GM18520 (cell line): ENCODE measurements around the gene INKA2.
A peak's percentile ranks its signal among the peaks of the same experiment; 100 is the strongest.

Source experiments
- ATAC-seq: cut with Tn5 transposase; IDR thresholded peaks from one replicate; pipeline ENCODE4 v1.9.1; 2021; ENCODE audit not compliant: unreplicated experiment

The INKA2 gene

DNA sequence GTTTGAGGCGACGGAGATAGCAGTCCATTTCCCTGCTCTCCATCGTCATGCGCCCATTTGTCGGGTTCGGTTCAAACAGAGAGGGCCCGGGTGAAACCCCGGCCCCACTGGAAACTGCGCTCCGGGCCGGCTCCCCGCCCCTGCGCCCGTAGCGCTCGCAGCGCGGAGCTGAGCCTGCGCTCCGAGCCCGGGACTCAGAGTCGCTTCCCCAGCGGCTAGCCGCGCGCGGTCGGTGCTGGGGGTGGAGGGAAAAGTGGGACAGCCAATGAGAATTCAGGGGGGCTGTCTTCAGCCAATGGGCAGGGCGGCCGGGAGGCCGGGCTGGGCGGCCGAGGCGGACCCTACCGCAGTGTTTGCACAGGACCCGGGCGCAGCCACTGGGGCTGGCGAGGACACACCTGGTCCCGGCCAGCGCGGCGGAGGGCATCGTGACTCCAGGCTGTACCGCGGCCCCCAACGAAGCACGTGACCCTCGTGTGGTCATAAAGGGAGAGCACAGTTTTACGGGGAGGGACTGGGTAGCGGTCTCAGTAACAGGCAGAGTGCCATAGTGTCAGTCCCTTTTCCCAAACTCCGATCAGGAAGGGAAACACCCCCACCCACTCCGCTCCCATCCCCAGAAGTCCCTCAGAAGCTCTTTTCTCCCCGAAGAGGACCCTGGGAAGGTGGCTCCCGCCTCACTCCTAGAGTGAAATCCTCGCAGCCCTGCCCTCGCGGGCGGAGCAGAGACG, at the start of gene INKA2:
Gene INKA2 (minus strand): TSS at position 202 of the 731 bp plus-strand sequence. CDS start 153 bp downstream, at position 49.
- peak; percentile 81 for ATAC-seq

DNA sequence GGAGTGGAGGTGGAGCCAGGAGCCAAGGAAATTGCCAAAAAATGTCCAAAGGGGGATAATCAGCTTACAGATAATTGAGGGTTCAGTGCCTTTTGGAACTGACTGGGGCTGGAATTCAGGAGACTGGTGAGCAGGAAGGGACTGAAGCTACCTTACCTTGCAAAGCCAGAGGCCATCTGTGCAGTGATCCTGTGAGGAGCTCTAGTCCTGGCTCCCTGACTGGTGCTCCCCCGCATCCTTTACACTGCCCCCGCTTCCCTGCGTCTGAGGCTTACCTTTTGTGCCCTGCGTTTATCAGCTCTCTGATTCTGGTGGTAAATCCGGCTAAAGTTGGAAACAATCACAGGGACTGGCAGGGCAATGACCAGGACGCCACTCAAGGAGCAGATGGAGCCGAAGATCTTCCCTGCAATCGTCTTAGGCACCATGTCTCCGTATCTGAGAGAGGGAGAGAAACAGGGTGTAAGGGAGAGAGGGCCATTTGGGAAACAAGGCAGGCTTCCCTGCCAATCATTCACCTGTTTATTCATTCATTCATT, 47.5 kb upstream of the INKA2 start:
- ATAC-seq: no peak

DNA sequence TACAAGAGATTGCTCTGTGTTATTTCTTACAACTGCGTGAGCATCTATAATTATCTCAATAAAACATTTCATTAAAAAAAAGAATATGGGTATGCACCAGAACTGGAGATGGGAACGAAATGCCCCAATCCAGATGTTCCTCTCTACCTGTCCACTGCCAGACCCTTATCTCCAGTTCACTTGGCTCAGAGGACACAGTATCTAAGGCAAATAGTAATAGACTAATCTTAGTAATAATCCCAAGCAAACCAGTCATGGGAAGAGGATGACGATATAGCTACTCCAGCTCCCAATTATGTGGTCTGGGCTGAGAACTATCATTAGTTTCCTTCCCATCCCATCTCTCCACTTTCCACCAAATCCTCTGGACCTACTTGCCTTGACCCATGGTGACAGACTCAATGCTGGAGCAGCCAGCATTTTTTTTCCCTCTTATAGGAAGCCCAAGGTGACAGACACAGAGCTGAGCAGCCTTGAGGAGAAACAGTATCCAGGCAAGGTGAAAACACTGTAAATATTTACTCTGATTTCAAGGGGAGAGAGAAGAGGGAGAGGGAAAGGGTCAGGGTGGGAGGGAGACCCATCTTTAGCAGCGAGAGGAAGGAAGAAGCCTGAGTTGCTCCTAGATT, 45.2 kb upstream of the INKA2 start:
- ATAC-seq: no peak

DNA sequence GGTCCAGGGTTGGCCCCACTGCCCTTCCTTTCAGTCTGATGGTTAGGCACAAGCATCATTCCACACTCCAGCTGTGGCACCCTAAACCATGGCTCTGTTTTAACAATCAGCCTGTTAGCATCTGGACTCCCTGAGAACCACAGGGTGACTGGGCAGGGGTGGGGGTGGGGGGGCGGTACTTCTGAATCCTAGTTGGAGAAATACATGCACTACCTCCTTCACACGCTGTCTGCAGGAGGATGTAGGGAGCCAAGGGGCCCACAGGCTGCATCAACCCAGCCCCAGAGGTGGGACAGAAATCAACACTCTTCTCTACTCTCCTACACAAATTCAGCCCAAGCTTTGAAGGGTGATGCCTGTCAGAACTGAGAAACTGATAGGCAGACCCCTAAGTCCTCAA, 40.4 kb upstream of the INKA2 start:
- ATAC-seq: no peak

GRCh38 chr1:111778541-111779051, 39.4 kb upstream of the INKA2 start:
- no peak for ATAC-seq

DNA sequence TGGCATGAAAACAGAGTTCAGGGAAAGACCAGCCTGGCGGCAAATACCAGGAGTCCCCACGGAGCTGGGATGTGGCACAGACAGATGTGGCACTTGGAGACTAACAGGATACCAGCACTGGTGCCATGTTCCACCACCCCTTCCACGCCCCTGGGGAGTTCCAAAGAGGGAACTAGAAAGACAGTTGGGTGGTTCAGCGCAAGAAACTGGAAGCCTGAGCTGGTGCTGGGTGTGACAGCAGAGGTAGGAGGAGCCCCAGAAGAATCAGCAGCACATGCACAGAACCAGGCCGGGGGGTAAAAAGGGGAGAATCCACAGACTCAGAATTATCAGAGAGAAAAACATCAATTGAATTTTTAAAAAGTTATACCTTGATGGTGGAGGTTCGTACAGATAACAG, 38.9 kb upstream of the INKA2 start:
- no peak for ATAC-seq

GRCh38 chr1:111777301-111777700, 38.1 kb upstream of the INKA2 start:
- ATAC-seq: no peak

DNA sequence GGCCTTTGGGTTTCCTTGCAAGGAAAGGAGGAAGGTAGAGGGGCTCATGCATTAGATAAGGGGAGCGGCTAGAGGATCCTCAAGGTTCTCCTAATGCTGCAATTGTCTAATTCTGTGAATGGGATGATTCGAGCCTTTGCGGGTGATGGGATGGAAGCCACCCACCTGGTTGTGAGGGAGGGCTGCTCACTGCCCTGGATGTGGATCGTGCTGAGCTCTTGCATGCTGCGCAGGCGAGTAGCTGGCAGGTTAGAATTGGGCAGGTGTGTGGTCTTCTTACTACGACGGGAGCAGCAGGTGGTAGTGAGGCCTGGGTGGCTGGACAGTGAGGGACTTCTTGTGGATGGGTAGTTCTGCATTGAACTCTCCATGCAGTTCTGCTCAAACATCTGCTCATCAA, 37.7 kb upstream of the INKA2 start:
- ATAC-seq: no peak

DNA sequence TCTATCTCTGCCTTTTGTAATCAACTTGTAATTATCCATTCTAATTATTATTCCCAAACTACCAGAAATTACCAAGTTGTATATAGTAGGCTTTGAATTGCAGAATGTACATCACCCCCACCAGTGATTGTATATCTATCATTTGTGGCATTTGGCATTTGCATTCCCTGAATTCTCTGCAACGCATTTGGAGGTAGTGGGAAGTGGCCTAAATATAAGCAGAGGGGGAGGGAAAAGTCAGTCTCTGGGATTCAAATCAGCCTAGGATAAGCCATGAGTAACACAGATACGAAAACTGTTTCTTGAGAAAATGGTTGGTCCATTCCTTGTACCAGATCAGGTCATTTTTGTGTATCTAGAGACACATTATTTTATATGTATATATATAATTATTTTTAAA, 37.2 kb upstream of the INKA2 start:
- ATAC-seq: no peak

GRCh38 chr1:111775966-111776365, 36.8 kb upstream of the INKA2 start:
- no peak for ATAC-seq

GRCh38 chr1:111770916-111771315, 31.7 kb upstream of the INKA2 start:
- no peak for ATAC-seq

GRCh38 chr1:111769517-111770146, 30.4 kb upstream of the INKA2 start:
- no peak for ATAC-seq

- ATAC-seq: no peak
Observed at GRCh38 chr1:111768625-111769024, 29.4 kb upstream of the INKA2 start.

GRCh38 chr1:111768023-111768422, 28.8 kb upstream of the INKA2 start:
- ATAC-seq: no peak

DNA sequence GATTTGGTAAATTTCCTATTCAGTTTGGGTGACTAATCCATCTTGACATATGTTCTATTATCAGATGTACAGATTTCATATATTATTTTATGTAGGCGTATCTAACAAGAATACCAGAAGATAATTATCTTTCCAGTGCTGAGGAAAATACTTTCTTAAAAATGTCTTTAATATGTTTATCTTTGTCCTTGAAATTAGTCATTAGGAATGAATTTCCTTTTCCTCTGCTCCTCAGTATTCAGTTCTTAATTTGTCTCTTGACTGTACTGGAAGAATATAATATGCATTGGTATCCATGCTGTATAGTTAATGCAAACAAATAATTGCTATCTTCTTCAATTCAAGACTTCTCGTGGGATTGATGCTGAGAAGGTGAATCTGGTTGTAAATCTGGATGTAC, 23.1 kb upstream of the INKA2 start:
- no peak for ATAC-seq

GRCh38 chr1:111761717-111762116, 22.5 kb upstream of the INKA2 start:
- no peak for ATAC-seq

DNA sequence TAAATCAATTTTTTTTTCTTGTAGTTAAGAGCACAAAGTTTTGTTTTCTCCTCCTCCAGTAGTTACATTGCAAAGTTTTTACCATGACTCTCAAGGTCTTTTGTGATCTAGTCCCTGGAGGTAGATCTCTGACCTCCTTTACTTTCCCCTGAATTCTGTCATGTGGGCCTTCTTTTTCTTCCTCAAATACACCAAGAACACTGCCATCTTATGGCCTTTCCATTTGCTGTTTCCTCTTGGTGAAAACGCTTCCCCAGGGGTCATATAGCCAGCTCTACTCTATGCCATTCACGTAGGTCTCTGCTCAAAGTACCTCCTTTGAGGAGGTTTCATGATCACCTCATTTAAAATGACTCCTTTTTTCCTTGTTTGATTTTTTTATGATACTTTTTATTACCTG, 19.2 kb upstream of the INKA2 start:
- ATAC-seq: no peak

DNA sequence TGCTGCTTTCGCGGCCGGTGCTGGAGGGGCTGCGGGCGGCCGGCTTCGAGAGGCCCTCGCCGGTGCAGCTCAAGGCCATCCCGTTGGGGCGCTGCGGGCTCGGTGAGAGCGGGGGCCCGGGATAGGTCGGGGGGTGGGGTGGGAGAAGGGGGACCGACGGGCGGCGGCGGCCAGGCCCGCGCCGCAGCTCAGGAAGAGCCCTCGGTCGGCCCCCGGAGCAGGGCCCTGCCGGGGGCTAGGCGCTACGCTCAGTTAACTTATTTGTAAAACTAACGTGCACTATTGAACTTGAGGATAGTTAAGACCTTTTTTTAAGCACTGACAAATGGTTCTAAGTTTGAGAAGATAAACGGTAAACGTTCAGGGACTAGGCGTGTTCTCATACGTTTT, 16.9 kb upstream of the INKA2 start:
- ATAC-seq: no peak

- peak; percentile 83 for ATAC-seq
Observed at GRCh38 chr1:111755331-111756123, 16.3 kb upstream of the INKA2 start, which contains the start of gene DDX20. TSS of gene DDX20 (plus strand) at chr1:111755901. CDS start at chr1:111755925, 24 bp downstream.

GRCh38 chr1:111754984-111755330, 15.8 kb upstream of the INKA2 start:
- no peak for ATAC-seq
